Hematopoietic multipotent progenitor cell treated with erythropoietin and hydrocortisone succinate and interleukin-3 and kit ligand, for 8 days (in vitro differentiated cells): ENCODE measurements around the gene SLC6A1.
A peak's percentile ranks its signal among the peaks of the same experiment; 100 is the strongest.

Experiments used
- DNase-seq: peaks from one replicate; pipeline ENCODE4 v3.0.0-alpha.2; 2015

The SLC6A1 gene

GRCh38 chr3:10972072-10972782 lies 20.3 kb upstream of the SLC6A1 start:
- no peak for DNase-seq

GRCh38 chr3:10973046-10973595 lies 19.4 kb upstream of the SLC6A1 start:
- DNase-seq = no peak

GRCh38 chr3:10974131-10974530 lies 18.4 kb upstream of the SLC6A1 start:
- no peak for DNase-seq

DNA sequence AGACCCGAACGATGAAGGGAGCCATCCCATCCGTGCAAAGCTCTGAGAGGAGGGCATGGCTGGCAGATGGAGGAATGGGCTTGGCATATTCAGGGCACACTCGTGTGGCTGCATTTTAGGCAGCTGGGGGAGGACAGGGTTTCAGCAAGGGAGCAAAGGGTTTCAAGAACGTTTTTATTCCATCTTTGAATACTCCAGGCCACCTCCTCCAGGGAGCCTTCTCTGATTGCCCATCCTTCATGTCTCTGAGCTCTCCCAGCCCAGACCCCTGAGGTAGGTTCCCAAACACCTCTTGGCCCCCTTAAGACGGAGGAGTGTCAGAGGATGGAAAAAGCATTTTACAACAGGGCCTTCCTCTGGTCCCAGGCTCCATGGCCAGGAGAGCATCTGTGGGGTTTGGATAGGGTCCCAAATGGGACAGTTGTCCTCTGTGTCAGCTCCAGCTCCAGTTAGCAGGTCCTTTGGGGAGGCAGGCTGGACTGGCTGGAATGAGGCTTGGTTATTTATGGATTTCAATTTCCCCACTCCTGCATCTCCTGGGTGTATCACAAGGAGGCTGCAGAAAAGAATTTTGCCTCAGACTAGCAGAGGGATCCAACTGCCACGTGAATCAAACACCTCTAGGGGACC lies 17.7 kb upstream of the SLC6A1 start:
- no peak for DNase-seq

DNA sequence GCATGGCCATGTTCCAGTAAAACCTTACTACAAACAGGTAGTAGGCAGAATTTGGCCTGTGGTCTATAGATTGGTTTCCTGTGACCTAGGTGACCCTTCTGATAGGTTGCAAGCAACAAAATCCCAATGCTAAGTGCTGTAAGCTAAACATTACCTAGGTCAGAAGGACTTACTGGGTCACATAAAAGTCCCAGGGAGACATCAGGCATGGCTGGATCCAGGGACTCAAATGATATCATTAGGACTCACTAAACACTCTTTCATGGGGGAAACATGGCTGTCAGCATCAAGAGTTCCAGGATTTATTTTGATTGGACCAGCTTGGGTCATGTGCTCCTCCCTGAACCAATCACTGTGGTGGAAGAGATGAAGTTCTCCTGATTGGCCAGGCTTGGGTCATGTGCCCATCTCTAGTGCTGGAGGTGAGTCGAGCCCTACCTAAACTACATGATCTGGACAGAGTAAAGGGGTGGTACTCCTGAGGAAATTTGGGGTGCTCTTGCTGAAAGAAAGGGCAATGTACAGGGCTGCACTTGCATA lies 16.8 kb upstream of the SLC6A1 start:
- no peak for DNase-seq

- DNase-seq = no peak
Measured at GRCh38 chr3:10976770-10977169, 15.8 kb upstream of the SLC6A1 start.

- DNase-seq = no peak
Measured at GRCh38 chr3:10977892-10978510, 14.5 kb upstream of the SLC6A1 start.

DNA sequence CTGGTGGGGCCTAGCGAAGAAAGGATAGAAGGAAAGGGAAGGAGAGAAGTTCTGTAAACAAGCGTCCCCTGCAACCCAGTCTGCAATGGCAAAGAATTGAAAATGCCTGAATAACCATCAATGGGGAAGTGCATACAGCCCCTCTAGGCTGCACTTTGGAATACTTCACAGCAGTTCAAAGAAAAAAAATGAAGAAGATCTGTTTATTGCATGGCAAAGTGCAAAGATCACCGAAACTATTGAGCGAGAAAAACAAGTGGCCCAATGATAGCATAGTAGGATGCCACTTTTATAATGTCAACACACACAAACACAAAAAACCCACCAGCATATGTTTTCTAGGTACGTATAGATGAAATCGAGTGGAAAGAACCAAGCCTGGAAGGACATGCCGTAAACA lies 13.6 kb upstream of the SLC6A1 start:
- DNase-seq = no peak

DNA sequence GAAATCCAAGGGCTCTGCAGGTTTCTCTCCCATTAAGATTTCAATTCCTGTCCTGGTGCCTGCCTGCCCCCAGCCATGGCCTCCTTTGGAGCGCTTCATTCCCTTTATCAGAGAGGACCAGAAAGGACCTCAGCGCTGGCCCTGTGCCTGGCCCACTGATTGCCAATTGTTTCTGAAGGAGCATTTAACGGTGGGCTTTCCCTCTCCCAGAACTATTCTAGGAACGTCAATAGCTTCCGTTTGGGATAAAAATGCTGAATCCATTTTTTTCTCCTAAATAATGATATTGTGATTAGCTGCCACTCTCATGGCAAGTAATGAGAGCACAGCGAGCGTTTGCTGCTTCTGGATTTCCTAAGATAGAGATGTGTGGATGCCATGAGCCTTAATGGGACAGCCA lies 12.2 kb upstream of the SLC6A1 start:
- no peak for DNase-seq

GRCh38 chr3:10981031-10981430 lies 11.5 kb upstream of the SLC6A1 start:
- DNase-seq = no peak

GRCh38 chr3:10981961-10982360 lies 10.6 kb upstream of the SLC6A1 start:
- no peak for DNase-seq

DNA sequence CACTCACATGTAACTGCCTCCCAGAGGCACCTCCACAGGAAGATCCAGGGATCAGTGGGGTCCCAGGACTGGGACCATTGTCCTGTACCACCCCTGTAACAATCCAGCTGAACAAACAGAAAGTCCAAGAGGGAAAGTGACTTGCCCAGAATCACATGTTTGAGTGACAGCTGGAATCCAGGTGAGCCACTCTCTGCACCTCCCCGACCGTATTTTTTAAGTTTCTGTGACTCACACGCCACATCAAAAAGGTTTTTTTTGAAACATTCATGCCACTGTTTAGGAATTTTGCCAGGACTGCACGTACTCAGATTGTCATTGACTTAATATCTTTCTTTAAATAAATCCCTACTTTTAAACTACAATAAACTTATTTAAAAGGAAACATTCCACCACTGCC lies 9.8 kb upstream of the SLC6A1 start:
- no peak for DNase-seq

- peak; percentile 37 for DNase-seq
Measured at GRCh38 chr3:10983219-10983916, 9.2 kb upstream of the SLC6A1 start.

GRCh38 chr3:10984371-10984896 lies 8.1 kb upstream of the SLC6A1 start:
- DNase-seq = no peak

GRCh38 chr3:10985181-10985580 lies 7.4 kb upstream of the SLC6A1 start:
- DNase-seq = no peak

- no peak for DNase-seq
Measured at GRCh38 chr3:10986592-10986991, 6.0 kb upstream of the SLC6A1 start.

DNA sequence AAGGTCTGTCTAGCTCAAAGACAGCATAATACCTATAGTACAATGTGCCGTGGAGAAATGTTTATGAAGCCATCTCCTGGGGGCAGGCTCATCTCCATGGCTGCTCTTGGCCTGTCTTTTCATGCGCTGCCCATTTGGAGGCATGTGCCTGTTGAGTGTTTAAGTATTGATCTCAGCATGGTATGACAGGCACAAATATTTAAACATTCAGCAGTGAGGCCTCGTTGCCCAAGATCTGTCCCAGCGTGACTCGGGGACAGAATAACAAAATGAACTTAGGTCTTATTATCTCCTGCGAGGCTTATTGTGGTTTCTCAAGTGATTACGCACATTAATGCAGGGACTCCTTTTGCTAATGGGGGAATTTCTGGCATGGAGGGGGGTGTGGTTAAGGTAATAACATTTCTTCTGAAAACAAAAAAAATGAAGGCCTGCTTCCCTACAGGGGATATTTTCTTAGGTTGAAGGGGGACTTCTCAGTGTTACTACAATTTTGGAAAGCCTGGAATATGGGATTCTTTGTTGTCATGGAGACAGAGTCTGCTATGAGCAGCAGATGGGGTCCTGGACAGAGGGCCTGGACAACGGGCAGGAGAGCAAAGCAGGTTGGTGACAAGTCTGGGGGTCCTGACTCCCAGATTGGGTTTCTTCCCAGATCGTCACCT lies 4.4 kb upstream of the SLC6A1 start:
- no peak for DNase-seq

GRCh38 chr3:10988991-10989484 lies 3.5 kb upstream of the SLC6A1 start:
- no peak for DNase-seq

DNA sequence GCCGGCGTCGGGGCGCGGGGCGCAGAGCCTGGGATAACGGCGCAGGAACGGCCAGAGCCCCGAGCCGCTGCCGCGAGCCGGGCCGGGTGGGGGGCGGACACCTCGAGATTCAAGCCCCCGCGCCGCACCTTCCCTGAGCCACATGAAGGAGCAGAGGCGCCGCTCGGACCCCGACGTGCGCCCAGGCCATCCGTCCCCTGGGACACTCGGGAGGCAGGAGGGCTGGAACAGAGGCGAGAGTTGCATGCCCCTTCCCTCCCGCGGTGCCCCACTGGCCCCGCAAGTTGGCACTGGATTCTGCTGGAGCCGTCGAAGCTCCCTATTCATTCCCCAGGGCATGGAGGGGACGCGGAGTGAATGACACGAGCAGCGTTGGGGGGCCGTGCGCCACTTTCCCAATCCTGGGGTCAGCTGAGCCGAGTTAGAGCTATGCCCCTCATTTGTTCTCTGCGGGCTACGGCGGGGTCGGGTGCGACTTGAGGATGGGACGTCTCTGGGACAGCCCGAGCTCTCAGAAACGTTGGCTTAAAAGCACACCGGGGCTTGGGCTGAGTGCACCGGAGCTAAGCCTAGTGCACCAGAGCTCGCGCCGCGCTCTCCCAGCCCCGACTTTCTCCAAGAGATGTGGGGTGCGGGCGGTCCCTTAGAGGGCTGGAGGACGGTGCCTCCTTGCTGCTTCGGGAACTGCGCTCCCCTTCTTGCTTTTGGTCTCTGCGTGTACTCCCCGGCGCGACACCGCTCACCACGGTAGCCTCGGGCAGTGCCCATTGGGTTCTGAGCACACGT lies 588 bp downstream of the SLC6A1 start:
- no peak for DNase-seq

GRCh38 chr3:10993729-10994065 lies 1.1 kb downstream of the SLC6A1 start:
- DNase-seq = no peak

- no peak for DNase-seq
Measured at GRCh38 chr3:10994306-10994705, 1.8 kb downstream of the SLC6A1 start.
